Stimulated activated CD4-positive, alpha-beta T cell treated with anti-CD3 and anti-CD28 coated beads, Interleukin-1b, Interleukin-23, amount 100 ng/mL, for 4 hours (primary cell): ENCODE data around the gene NTN1.

Experiments used
- DNase-seq, 2 donors: peaks; one replicate each; pipeline ENCODE4 v3.0.0-alpha.2; 2020; ENCODE audit warnings: low read depth in 2 of 2

The NTN1 gene

DNA sequence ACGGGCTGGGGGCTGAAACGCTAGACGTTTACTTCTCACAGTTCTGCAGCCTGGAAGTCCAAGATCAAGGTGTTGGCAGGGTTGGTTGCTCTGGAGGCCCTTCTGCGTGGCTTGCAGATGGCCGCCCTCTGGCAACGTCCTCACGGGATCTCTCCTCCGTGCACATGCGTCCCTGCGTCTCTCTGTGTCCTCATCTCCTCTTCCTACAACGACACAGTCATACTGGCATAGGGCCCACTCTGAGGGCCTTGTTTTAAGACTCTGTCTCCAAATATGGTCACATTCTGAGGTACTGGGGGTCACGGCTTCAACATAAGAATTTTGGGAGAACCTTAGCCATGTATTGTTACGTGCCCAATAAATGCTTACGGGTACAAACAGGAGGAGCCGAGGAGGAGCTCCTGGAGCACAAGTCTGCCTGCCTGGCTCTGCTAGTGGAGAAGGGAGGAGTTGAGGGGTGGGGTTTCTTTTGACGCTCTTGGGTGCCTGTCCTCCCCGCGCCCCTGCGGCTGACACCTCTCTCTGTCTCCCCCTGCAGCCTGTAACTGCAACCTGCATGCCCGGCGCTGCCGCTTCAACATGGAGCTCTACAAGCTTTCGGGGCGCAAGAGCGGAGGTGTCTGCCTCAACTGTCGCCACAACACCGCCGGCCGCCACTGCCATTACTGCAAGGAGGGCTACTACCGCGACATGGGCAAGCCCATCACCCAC is 141.1 kb downstream of the NTN1 start:
- DNase-seq = no peak

DNA sequence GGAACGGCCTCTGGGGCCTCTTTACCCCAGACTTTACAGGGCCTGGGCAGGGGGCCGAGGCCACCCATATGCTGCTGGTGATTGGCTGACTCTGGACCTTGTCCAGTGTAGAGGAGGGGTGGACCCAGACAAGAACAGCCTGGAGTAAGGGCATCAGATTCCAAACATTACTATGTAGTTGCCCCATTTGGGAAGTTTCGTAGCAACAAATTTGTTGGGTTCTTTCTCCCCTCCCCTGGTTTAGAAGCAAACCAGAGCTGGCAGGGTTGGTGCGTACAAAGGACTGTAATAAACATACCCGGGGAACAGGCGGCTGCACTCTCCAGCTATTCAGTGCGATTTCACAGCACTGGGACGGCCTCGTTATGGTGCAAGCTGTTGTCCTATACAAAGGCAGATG is 145.5 kb downstream of the NTN1 start:
- no peak for DNase-seq

DNA sequence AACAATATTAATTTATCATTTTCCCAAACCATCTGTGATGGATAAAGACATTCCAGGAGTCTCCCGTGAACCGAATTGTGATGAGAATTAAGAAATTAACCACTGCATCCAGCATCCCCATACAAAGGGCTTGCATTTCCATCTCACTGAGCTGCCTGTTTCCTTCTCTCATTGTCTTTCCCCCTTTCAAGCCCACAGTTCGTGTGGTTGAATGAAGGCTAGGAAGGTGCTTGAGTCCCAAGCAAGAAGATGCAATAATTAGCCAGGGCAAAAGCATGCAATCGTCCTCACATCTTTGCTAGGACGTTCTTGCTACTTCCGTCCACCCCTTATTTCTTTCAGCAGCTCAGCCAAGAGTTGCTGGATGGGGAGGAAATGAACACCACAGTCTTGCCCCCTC is 146.1 kb downstream of the NTN1 start:
- no peak for DNase-seq

DNA sequence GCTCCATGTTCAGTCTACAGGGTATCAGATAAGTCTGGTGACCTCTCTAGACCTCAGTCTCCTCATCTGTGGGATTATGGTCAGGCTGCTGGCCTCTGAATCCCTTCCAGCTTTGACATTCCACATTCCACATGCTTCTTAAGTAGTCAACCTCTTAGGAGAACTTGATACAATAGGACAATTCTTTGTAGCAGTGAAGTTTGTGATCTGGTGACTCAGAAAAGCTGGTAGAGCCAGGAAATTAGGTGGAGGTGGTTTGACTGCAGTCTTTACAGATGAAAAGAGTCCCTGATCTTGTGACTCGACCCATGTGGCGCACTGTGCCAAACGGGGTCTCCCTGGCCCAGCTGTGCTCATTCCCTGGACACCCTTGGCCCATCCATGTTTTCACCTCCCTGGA is 147.8 kb downstream of the NTN1 start:
- no peak for DNase-seq

DNA sequence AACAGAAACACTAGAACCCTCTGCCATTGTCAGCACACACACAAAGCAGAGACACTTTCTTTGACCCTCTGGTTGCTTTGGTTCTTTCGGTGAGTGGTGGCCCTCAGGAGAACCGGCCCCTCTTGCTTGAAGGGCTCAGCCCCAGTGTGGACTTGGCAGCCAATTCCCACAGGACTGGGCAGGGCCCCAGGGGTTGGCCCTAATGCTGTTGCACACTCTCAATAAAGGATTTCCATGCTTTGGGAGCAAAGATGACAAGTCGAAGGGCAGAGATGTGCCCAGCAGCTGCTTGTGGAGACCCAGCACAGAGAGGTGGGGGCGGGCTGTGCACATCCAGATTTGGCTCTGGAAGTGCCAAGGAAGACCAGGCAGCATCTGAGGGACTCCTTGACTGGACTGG is 149.0 kb downstream of the NTN1 start:
- no peak for DNase-seq

DNA sequence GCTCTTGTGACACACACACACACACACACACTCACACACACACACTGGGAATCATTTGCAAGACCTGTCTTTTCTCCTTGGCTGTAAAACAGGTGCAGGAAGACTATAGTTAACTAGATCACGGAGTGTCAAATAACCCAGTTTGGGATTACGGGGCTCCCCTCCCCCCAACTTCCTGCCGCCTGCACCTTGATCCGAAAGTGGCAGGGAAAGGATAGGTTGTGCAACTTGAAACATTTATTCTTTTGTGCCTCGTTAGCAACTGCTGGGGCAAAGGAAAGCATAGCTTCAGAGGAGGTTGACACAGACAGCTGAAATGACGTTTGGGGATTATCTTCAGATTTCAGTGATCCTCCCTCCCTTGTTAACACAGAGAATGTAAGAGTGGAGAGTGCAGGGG is 149.5 kb downstream of the NTN1 start:
- no peak for DNase-seq

DNA sequence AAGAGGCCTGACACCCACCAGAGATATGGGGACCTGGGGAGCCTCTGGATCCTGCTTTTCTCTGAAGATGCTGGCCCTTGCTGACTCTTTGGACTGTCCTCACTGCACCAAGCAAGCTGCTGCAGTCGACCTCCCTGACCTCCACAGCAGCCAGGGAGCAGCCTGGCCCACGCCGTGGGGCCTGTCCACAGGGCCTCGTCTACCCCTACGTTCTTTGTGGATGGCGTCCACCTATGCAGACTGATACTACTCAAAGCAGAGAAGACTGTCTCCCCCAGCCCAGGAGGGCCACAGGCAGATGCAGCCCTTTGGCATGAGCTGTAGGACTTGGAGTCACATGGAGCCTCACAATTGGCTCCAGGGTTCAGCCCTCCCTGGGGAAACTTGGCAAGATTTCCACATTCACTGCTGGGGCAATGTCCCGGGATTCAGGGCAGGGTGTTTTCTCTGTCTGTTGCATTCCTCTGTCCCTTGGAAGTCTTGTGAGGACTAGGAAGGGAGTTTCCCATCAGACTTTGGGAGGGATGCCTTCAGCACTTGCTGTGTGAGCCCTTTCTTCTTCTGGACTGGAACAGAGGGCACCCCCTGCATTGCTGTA is 152.2 kb downstream of the NTN1 start:
- no peak for DNase-seq

DNA sequence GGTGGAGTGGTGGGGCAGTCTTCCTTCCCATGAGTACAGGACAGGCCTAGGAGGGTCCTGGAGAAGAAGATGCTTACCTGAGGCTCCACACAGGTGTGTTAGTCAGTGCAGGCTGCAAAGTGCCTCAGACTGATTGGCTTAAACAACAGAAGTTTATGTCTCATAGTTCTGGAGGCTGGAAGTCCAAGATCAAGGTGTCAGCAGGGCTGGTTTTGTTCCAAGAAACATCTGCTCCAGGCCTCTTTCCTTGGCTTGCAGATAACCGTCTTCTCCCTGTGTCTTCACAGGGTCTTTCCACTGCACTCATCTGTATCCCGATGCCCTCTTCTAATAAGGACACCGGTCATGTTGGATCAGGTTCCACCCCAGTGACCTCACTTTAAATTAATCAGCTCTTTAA is 153.0 kb downstream of the NTN1 start:
- DNase-seq = no peak

DNA sequence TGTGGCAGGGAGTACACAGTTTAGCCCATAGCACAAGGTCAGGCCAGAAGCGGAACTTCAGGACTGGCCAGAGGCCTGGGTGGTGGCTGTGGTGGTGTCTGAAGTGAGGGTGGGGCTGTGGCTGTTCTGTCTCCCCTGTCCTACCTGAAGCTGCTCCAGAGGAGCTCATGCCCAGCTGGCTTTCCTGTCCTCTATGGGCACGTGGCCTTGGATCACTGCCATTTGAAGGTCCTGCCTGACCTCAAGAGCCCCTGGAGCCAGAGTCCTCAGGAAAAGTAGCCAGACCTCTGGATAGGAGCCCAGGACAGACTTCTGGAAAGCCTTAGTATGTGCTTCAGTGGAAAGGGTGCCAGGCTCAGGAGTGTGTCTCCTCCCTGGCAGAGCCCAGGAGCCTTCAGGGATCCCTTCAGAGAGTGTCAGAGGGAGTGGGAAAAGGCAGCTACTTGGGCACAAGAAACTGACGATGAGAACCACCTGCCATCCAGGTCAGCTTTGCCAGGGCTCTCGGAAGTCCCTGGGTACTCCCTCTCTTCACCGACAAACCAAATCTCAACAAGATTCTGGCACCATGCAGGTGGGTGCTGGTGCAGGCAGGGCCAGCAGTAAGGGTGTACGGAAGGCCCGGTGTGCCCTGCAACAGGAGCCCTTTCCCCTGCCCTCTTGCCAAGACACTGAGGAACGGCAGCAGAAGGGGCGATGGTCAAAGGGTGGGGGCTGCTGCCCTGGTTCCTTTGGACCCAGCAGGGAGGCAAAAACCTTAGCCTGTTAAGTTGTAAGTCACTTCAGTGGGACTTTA is 153.7 kb downstream of the NTN1 start:
- DNase-seq = no peak

DNA sequence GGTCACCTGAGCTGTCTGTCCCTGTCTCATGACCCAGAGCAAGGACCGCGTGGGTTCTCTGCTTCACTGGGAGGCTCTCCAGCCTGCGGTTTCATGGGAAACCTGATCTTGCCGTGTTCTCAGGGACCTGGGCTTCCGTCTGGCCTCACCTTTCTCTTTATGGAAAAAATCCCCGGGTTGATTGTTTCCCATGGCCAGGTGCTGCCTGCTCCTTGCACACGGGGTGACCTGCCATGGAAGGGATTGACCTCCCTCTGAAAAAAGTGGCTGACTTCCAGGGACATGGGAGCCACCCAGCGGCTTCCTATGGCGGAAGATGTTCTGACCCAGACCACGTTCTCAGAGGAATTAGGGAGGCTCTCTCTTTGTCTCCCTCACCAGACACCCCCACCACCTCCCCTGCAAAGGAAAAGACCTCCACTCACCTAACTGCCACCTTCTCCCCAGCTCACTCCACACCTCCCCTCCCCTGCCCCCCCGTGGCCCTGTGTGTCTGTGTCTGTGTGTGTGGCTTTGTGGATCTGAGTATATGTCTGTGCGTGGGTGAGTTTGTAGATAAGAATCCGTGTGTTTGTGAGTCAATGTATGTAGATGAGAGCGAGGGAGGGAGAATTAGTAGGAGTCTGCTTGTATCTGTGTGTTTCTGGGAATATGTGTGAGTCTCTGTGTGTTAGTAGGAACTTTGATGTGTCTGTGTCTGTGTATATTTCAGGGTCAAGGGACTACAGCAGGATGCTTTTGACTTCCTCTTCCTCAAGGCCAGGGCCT is 154.6 kb downstream of the NTN1 start:
- no peak for DNase-seq

DNA sequence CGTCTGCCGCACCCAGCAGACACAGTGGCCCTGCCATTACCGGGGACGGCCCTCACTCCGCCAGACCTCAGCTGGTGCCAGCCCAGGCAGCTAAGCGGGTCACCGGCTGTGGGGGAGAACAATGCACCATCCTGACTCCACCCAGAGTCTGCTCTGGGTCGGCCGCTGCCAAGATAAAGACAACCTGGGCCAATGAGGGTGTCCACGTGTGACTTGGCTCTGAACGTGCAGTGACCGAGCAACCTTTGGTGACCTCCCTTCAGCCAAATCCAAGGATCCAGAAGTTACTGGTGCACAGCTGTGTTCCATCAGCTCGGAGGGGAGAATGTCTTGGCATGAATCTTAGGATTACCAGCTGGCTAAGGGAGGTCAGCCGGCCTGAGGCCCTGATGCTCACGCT is 155.9 kb downstream of the NTN1 start:
- DNase-seq = no peak

DNA sequence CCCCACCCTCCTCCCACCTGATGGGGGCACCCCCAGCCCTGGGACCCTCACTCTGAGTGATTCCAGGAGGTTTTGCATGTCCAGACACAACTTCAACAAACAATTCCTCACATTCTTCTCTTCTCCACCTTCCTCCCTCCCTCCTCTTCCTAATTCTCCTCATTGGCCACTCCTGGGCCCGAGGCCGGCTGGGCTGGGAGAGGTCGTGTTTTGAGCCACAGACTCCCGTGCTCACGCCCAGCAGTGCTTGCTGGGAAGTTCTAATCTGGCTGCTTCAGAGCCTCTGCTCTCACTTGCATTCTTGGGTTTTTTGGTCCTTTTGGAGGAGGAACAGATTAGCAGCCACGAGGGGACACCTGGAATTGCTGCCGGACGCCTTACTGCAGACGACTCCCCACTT is 157.0 kb downstream of the NTN1 start:
- no peak for DNase-seq

DNA sequence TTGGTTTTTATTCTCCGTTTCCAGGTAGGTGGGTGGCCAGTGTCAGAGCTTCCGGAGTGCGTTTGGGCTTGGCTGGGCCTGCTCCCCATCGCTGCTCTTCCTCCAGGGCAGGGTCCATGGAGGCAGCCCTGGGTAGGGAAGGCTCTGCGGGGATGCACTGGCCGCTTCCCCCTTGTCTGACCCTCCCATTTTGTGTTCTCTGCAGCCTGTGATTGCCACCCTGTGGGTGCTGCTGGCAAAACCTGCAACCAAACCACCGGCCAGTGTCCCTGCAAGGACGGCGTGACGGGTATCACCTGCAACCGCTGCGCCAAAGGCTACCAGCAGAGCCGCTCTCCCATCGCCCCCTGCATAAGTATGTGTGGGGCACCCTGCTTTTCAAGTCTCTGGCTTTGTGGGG is 158.3 kb downstream of the NTN1 start:
- DNase-seq = no peak

DNA sequence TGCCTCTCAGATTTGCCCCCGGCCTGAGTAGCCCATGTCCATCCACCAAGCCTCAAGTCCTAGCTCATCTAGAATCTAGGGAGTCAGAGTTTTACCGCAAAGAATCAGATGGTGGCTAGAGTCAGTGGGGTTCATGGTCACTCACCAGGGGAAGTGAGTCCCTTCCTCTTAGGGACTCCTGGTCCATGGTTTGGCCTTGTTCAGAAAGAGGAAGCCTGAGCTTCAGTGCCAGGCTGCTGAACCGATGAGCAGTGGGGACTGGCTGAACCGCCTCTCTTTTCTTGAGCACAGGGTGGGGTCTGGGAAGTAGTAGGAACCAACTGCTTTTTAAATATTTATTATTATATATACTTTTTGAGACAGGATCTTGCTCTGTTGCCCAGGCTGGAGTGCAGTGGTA is 160.3 kb downstream of the NTN1 start:
- DNase-seq = no peak

DNA sequence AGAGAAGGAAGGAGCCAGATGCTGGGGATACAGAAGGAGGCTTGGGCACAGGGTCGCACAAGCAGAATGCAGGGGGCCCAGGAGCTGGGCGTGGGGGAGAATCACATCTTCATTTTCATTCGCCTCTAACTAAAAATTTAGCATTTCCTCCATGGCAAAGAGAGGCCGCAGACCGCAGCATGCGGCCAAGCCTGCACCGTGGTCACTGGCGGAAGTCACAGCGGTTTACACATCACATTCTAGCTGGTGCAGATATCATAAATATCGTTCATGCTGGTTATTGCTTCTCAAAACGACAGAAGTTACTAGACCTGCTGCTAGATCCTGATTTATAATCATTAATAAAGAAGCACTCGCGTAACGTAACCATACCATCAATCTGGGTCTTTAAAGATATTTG is 162.0 kb downstream of the NTN1 start:
- DNase-seq = no peak

DNA sequence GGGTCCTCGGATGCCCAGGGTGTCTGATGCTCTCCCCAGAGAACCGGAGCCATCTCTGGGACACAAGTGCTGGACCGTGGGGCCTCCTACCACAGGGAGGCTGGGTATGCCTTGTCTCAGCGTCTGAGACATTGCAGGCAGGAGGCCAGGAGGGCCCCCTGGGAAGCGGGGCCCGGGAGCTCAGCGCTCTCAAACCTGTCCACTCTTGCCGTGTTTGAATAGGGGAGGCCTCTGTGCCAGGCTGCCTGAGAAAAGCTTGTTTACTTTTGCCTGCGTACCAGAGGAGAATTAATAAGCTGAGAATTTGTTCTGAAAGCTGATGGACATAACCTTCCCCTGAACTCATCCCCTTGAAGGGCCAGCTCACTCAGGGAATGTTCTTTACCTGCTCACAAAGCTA is 163.8 kb downstream of the NTN1 start:
- no peak for DNase-seq

DNA sequence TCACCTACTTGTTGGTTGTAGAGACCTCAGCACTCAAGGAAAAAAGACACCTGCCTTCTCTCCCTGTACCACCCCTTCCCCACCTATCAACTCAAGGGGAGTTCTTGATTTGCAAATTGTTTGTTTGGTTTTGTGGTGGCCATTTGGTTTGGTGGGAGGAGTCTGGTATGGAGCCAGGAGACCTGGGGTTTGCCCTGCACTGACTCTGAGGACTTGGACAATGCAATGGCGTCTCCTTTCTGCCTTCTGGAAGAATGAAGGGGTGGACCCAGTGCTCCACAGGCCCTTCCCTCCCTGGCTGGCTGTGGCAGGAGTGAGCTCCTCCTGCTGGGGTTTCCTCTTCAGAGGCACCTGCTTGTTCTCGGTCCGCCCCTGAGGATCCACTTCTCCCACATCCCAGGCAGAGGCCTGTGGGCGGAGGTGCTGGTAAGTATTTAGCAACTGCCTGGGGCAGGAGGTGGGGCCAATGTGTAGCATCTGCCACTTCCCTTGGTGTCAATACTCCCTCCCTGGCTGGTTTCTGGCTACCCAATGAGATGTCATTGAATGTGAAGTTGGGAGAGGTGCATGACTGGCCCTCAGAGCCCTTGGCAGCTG is 164.5 kb downstream of the NTN1 start:
- DNase-seq = no peak

DNA sequence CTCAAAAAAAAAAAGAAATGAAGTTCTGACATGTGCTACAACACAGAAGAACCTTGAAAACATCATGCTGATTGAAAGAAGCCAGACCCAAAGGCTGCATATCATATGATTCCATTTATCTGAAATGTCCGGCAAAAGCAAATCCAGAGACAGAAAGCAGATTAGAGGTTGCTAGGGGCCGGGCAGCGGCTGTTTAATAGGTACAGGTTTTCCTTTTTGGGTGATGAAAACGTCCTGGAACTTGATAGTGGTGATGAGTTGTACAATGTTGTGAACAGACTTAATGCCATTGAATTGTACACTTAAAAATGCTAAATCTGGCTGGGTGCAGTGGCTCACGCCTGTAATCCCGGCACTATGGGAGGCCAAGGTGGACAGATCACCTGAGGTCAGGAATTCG is 166.5 kb downstream of the NTN1 start:
- DNase-seq = no peak

DNA sequence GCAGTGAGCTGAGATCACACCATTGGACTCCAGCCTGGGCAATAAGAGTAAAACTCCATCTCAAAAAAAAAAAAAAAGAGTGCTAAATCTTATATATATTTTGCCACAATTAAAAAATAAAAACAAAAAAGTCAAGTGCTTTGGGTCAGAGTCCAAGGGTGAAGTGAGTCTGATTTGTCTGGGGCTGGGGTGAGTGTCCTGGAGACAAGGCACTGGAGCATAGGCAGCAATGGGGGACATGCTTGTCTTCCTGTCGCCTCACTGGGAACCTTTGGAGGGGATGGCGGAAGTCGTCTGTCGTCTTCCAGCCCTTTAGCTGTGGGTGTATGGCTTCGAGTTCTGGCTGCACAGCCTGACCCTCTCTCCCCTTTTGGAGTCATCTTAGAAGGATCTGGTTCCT is 167.1 kb downstream of the NTN1 start:
- DNase-seq = no peak

DNA sequence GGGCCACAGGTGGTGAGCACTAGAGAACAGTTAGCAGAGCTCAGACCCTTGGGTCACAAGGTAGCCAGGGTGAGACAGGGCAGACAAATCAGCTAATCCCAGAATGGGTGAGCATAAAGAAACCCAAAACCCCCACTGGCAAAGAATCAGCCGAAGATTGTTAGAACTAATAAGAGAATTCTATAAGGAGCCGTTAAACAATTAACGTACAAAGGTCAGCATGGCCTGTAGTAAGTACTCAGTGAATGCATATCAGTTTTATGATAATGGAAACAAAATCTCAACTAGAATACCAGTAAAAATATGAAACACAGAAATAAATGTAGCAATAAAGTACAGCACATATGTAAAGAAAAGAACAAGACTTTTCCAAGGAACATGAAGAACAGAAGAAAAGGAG is 168.6 kb downstream of the NTN1 start:
- DNase-seq = no peak

DNA sequence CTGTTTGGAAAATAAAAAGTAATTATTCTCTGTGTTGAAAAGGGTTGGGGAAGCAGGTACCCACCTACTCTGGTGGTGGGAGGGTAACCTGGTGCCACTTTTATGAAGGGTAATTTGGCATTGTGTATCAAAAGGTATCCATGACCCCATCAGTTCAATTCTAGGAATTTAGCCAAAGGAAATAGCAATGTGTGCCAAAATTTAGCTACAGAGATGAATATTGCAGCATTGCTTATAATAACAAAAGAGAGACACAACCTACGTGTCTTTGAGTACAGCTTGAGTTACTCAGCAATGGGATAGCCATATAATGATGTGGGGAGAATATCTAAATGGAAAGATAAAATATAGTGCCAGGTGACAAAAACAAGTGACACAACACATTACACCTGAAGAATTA is 170.7 kb downstream of the NTN1 start:
- DNase-seq = no peak

DNA sequence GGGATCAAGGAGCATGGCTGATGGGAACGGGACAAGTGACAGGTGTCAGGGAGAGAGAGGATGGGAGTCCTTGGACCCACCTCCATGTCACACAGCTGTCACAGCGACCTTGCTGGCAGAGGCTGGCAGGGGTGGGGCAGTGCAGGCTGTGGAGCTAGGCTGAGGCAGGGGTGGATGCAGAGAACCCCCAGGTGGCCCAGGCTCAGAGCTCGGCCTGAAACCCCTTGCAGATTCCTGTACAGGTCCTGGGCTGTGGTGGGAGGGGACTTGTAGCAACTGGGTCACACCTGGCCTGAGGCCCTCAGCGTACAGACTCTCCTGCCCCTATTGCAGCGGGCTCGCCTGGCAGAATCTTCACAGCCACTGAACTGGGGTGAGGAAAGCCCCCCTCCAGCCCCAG is 174.1 kb downstream of the NTN1 start:
- DNase-seq = no peak
